ENCODE results near the gene GBP3.
"Not testable (repeated sequence)": the region's sequence is repeated elsewhere in the genome, so short reads cannot be mapped to it uniquely, and the experiment has no call there.

GBP3 gene

DNA sequence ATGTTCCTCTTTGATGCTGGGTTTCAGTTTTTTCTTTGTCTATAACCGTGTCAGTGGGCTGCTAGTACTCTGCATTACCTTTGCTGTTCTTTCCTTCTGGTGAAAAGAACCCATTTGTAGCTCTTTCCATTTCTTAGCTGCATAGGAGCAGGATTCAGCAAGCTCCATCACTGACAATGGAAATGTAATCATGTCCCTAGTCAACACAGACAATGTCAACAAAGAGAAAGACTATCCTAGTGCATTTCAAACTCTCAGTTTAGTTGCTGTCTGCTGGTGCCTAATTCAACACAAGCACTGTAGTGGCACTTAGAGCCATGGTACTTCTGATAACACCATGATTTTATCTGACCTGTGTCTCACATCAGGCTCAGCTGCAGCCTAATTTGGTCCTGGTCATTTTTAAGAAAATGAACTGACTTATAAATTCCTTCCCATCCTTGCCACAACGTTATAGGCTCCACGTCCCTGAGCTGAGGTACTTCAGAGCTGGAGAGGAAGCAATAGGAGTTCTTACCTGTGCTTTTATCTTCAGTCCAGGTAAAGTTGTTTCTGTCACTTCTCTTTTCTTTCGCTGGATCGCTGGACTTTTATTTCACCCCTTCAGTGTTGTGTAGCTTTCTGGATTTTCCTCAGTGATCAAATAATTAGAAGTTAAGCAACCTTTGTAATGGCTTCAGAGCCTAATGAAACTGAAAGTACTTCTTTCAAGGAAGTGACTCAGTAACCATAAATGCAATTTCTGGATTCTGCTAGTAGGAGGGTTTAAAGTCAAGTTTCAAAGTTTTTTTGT, at the start of gene GBP3:
Gene GBP3 (minus strand): TSS at position 700 of the 793 bp plus-strand sequence. CDS start 2,145 bp downstream, outside the sequence.
- DNase-seq = peak; percentile 71

GRCh38 chr1:89070509-89070908, 47.8 kb upstream of the GBP3 start:
- no peak for DNase-seq

DNA sequence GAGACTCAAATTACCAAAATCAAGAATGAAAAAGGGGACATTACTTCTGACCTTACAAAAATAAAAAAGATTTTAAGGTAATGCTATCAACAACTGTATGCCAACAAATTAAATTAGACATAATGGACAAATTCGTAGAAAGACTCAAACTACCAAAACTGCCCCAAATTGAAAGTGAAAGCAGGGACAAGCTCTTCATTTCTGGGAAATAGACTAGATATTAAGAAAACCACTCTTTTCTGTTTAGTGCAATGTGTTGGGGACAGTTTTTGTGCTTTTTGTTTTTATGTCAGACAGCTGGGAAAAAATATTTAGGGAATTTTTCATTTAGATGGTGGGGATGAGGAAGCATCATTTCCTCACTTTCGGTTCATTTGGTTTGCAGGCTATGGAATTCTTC, 47.3 kb upstream of the GBP3 start:
- DNase-seq = peak; percentile 37

GRCh38 chr1:89068291-89068690, 45.6 kb upstream of the GBP3 start:
- no peak for DNase-seq

DNA sequence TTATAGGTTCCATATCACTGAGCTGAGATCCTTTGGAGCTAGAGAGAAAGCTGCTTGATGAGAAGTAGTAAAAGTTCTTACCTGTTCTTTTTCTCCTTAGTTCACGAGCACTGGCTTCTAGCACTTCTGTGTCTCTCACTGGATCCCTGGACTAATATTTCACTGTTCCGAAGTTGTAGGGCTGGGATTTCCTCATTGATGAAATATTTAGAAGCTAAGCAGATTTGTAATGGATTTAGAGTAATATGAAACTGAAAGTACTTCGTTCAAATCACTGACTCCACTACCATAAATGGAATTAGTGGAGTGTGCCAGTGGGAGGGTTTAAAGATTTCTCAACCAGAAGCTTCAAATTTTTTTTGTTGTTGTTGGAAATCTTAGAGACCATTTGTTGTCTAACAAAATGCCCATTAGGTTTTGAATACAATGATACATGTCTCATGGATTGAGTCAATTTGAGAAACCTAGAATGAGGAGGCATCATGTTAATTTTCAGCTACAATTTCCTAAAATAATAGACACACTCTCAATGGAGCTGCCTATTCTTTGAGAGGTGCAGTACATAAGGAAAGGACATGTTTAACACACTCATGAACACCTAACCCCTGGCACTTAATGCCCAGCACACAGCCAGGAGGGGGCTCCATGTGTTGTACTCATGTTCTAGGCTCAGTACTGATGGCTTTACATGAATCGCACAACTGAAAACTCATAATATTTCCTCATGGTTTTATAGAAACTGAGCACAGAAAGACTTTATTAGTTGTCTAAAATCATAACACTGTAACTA, 42.6 kb upstream of the GBP3 start, which contains the start of gene GBP1:
Gene GBP1 (minus strand): TSS at position 130 of the 790 bp plus-strand sequence. CDS start 1,974 bp downstream, outside the sequence.
- DNase-seq = peak; percentile 69

DNA sequence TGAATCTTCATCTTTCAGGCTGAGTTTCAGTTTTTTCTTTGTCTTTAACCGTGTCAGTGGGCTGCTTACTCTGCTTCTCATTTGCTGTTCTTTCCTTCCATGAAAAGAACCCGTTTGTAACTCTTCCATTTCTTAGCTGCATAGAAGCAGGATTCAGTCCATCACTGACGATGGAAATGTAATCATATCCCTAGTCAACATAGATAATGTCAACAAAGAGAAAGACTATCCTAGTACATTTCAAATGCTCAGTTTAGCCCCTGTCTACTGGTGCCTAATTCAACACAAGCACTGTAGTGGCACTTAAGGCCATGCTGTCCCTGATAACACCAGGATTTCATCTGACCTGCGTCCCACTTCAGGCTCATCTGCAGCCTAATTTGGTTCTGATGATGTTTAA, 42.0 kb upstream of the GBP3 start:
- DNase-seq = no peak

- DNase-seq = no peak
Observed at GRCh38 chr1:89063094-89063493, 40.4 kb upstream of the GBP3 start.

GRCh38 chr1:89060091-89060490, 37.4 kb upstream of the GBP3 start:
- DNase-seq = no peak

DNA sequence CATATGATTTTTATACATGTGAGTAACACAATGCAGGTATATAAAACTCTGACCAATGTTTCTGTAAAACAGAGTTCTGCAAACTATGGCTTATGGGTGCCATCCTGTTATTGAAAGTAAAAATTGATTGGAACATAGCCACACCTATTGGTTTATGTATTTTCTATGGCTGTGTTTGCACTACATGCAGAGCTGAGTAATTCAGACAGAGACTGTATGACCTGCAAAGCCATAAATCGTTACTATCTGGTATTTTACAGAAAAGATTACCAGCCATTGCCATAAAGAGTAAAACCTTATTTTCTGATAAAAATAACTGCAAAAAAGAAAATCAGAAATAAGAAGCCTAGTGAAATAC, 29.3 kb upstream of the GBP3 start:
- DNase-seq = no peak

- DNase-seq = no peak
Observed at GRCh38 chr1:89051300-89051954, 28.8 kb upstream of the GBP3 start.

DNA sequence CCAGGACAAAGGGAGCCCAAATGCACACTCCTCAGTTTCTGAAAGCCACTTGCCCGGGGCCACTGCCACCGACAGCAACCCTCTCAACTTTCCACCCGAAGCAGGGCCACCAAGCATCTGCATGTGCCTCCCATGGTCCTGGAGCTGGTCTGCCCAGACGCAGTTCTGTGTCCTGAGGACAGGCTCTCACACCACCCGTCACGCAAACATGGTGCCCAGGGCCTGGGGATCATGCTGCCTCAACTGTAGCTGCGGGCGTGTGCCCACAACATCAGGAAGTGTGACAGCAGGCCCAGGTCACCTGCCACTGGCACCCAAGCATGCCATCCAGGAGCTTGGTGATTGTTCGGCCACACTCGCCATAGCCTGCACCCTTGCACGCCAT, 28.0 kb upstream of the GBP3 start:
- DNase-seq = no peak

GRCh38 chr1:89049901-89050648, 27.4 kb upstream of the GBP3 start:
- DNase-seq = not testable (repeated sequence)

GRCh38 chr1:89049187-89049586, 26.5 kb upstream of the GBP3 start:
- not testable (repeated sequence) for DNase-seq

- DNase-seq = no peak
Observed at GRCh38 chr1:89047734-89048133, 25.1 kb upstream of the GBP3 start.

DNA sequence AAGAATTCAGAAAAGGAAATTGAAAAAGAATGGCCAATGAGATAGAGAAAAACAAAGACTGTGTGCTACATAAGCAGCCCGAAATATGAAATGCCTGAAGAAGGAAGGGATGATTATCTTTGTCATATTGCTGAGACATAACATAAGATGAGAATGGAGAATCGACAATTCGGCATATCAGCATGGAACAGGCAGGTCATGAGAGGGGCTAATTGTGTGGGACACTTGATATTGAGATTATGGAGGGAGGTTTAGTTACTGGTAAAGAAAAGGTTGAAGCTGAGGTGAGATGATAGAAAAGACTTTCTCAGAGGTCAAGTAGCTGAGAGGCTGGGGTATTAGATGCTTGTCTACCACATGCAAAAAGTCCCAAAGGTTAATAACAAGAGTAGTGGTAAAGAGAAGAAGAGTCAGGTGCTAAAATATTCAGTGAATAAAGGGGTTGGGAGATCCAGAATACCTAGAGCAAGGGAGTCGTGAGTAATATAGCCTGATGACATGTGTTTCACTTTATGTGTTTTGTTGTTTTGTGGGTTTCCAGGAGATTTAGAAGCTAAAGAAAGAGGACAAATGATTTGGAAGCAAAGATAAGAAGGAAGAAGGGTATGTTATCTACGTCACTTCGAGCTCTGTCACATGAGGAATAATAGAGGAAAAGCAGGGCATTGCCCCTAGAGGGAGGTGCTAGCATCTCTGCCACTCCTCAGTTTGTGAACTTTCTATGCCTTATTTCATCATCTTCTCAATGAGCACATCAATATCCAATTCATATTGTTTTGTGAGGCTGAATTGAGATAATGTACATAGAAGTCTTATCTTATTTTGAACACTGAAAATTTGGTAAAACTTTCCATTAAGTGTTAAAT, 23.9 kb upstream of the GBP3 start:
- peak; percentile 76 for DNase-seq

DNA sequence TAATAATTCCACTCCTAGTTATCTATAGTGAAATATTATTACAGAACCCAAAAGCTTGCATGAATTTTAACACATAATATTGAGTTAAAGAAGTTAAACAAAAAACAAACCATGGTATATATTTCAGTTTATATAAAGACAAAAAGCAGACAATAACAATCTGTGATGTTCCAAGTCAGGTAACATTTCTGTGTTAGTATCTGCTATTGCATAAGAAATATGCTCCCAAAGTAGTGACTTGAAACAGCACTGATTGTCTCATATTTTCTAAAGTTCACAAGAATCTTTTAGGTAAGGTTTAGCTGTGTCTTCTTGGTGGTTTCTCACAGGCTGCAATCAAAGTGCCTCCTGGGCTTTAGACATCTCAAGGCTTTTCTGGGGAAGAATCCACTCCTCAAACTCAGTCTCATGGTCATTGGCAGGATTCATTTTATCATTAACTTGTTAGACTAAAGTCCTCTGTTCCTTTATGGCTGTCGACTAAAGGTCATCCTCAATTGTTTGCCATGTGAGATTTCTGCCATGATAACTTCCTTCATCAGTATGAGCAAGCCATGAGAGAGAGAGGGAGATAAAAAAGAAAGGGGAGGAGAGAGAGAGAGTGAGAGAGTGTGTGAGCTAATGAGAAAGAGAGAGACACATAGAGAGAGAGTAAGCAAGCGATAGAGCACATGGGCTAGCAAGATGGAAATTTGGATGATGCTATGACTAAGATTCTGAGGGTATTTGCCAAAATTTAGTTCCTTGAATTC, 22.5 kb upstream of the GBP3 start:
- DNase-seq = no peak

DNA sequence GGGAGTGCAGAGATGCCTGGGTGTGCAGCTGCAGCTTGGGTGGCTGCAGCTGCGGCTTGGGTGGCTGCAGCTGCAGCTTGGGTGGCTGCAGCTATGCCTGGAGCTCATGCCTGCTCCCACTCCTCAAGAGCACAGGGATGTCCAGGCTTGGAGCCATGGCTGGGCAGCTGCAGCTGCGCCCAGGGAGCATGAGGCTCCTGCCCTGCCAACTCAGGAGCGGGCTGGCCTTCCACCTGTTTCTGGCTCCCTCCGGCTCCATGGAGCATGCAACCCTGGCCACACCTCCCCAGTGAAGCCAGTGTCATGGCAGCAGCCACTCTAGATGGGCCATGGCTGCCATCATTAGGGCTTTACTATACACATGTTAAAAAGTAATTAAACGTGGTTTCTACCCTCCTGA, 21.3 kb upstream of the GBP3 start:
- no peak for DNase-seq

- DNase-seq = no peak
Observed at GRCh38 chr1:89042491-89042890, 19.8 kb upstream of the GBP3 start.

DNA sequence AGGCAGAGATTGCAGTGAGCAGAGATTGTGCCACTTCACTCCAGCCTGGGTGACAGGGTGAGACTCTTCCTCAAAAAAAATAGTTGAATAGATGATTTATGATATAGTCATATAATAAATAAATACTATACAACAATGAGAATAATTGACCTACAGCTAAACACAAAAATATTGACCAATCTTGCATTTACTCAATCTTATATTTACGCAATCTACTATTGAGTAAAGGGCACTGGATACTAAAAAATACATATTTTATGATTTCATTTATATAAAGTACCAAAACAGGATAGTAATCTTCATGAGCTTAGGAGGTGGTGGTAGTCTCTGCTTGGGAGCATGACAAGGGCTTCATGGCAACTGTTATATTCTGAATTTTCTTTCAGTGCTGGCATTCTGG, 19.1 kb upstream of the GBP3 start:
- DNase-seq = no peak

- peak; percentile 88 for DNase-seq
Observed at GRCh38 chr1:89041119-89041641, 18.5 kb upstream of the GBP3 start.

DNA sequence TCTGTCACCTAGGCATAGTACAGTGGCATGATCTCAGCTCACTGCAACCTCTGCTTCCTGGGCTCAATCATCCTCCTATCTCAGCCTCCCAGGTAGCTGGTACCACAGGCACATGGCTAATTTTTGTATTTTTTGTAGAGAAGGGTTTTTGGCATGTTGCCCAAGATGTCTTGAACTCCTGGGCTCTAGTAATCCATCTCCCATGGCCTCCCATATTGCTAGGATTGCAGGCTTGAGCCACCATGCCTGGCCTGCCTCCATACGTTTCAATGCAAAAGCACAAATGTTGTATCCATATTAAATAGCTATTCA, 17.6 kb upstream of the GBP3 start:
- DNase-seq = no peak

All from activated CD4-positive, alpha-beta T cell treated with anti-CD3 and anti-CD28 coated beads, Interleukin-10, Interleukin-2, amounts not matched to agents 100 ng/mL and 50 ng/mL, durations not matched to agents 16 hours and 8 hours (primary cell).